Renal cortical epithelial cell (primary cell): ENCODE results near the gene OR2T34. TPM values are rescaled to one million over a fixed set of nuclear protein-coding genes. Genes with fewer than 3 reads are reported as not detected.
"Not testable (repeated sequence)": the region's sequence is repeated elsewhere in the genome, so short reads cannot be mapped to it uniquely, and the experiment has no call there.

Experiments used
- DNase-seq: peaks from one replicate; pipeline ENCODE4 v3.0.0-alpha.2; 2011; ENCODE audit warnings: low read depth
- total RNA-seq: library from RNA; depleted of rRNA; stranded (reverse); fragments of >200 nt; gene quantifications from 2 replicates; pipeline ENCODE4 v1.2.3, GENCODE V29; 2014

The OR2T34 gene
- total RNA-seq, 1 donor from 2014 or later = not detected

DNA sequence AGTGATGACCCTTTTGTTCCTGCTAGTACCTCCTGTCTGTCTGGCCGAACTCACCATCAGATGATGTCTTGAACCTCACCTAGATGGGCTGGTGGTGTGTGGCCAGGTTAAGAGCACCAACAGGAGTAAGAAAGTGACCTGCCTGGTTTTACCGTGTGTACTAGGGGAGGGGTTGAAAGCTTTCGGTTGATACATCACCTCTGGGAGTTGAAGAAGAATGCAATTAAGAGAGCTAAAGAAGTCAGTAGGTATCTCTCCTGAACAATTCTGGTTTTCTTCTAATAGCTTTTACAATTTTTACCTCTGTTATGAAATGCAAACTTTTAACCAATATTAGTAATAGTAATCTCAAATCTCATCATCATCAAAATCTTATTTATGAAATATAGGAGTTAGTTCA, 11.9 kb downstream of the OR2T34 start, which contains the start of gene OR2T29:
TSS of gene OR2T29 (minus strand) at position 101 of the 400 bp plus-strand sequence. CDS start 3,281 bp downstream, outside the sequence.
- DNase-seq = not testable (repeated sequence)

- DNase-seq = not testable (repeated sequence)
Measured at GRCh38 chr1:248551027-248551426, 23.5 kb downstream of the OR2T34 start.

DNA sequence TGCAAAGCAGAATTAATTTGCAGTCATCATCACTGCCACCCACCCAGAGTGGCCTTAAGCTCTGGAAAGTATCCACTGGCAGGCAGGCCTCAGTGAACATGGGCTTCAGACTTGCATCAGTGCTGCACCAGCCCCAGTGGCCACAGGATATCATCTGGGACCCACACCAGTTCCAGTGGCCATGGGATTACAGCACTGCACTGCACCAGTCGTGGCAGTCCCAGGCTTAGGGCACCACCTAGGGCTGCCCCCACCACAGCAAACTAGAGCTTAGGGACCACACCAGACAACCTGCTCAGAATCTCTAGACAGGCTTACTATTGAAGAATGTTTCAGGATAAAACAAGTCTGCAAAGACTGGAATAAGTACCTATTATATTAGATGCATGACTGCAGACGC, 27.2 kb downstream of the OR2T34 start:
- DNase-seq = not testable (repeated sequence)

- not testable (repeated sequence) for DNase-seq
Measured at GRCh38 chr1:248537449-248537848, 37.1 kb downstream of the OR2T34 start.

Other genes starting within 250 kb of the OR2T34 start
- gene OR14C36, start 226.0 kb downstream of the OR2T34 start, total RNA-seq = not detected in 2 replicates
- gene OR2T4, start 213.1 kb downstream of the OR2T34 start, total RNA-seq = not detected in 2 replicates
- not detected in 2 replicates for gene OR2T6, start 199.0 kb downstream of the OR2T34 start, total RNA-seq
- gene OR2T1, start 171.7 kb downstream of the OR2T34 start, total RNA-seq = not detected in 2 replicates
- not detected in 2 replicates for gene OR2T2, start 129.1 kb downstream of the OR2T34 start, total RNA-seq
- gene OR2T3, start 101.4 kb downstream of the OR2T34 start, total RNA-seq = not detected in 2 replicates
- gene OR2T5, start 86.2 kb downstream of the OR2T34 start, total RNA-seq = not detected in 2 replicates
- gene OR2G6, start 66.7 kb downstream of the OR2T34 start, total RNA-seq = 0.05 TPM in 1 of 2 replicates, not detected in the other
- 0.10 TPM in 1 of 2 replicates, not detected in the other for gene OR2T29, start 12.0 kb downstream of the OR2T34 start, total RNA-seq
- gene OR2T10, start 22.9 kb upstream of the OR2T34 start, total RNA-seq = 0.20 TPM in 1 of 2 replicates, not detected in the other
- 0.10 TPM in 1 of 2 replicates, not detected in the other for gene OR2T11, start 60.3 kb upstream of the OR2T34 start, total RNA-seq
- gene OR2T35, start 70.5 kb upstream of the OR2T34 start, total RNA-seq = under 0.01 TPM in 1 of 2 replicates, not detected in the other
- gene OR2T27, start 80.8 kb upstream of the OR2T34 start, total RNA-seq = not detected in 2 replicates
- not detected in 2 replicates for gene OR14I1, start 128.0 kb upstream of the OR2T34 start, total RNA-seq
- 2.6 and 4.3 TPM in 2 replicates for gene LYPD8, start 181.0 kb upstream of the OR2T34 start, total RNA-seq